Activated CD4-positive, alpha-beta T cell treated with anti-CD3 and anti-CD28 coated beads, Interleukin-2, Interleukin-4, amounts not matched to agents 100 ng/mL and 50 ng/mL, durations not matched to agents 16 hours and 8 hours (primary cell): Measurements from ENCODE around the gene HPS6.
"Not testable (repeated sequence)": the region's sequence is repeated elsewhere in the genome, so short reads cannot be mapped to it uniquely, and the experiment has no call there.

Experiments
- DNase-seq: peaks from one replicate; pipeline ENCODE4 v3.0.0-alpha.2; 2020; ENCODE audit warnings: low spot score

Gene HPS6

DNA sequence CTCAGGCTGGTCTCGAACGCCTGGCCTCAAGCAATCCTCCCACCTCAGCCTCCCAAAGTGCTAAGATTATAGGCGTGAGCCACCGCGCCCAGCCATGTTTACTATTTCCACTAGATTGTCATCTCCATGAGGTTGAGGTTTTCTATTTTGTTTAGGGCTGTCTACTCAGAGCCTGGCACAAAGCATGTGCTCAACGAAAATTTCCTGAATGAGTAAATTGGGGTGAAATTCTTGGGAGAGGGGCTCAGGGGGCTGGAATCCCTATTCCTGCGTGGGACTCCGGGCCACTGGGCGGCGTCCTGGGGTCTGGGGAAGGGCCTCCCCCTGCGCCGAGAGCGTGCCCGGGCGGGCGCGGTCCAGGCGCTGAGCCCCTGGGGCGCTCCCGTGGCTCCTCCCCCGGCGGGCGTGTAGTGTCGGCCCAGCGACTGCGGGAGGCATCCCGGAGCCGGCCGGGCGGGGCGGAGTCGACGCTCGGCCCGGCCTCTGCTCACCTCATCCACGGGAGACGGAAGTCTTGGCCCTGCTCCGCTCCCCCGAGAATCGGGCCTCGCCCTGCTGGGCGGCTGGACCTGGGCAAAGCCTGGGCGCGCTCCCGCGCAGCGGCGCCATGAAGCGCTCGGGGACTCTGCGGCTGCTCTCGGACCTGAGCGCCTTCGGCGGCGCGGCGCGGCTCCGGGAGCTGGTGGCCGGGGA is at the start of gene HPS6:
TSS of gene HPS6 (plus strand) at position 482 of the 693 bp plus-strand sequence. CDS start at position 608, 126 bp downstream.
- peak; percentile 90 for DNase-seq

- DNase-seq, result no peak
Observed at GRCh38 chr10:102016416-102016815, 48.7 kb upstream of the HPS6 start.

DNA sequence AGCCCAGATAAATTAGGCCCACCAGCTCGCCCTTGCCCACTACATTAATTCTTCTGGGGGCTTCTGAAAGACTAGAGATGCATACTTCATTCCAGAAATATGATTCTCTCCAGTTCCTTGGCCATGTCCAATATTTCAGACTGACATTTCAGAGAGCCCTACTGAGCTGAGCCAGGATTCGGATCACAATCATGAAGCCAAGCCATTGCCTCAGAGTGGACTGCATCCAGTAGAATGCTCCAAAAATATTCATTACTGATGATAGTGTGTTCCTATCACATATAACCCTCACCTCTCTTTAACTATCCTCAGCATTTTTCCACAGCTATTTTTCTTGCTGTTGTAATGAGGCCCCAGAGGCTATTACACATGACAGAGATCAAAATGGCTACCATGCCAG is 47.9 kb upstream of the HPS6 start:
- DNase-seq, result no peak

DNA sequence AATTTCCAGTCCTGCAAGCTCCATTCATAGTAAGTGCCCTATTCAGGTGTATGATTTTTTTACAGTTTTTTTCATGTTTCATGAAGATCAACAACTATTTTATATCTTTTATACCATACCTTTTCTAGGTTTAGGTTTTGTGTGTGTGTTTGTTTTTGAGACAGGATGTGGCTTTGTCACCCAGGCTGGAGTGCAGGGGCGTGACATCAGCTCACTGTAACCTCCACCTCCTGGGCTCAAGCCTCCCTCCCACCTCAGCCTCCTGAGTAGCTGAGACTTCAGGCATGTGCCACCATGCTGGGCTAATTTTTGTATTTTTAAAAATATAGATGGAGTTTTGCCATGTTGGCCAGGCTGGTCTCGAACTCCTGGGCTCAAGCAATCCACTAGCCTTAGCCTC is 44.2 kb upstream of the HPS6 start:
- DNase-seq, result peak; percentile 11

- DNase-seq, result no peak
Observed at GRCh38 chr10:102024799-102025198, 40.4 kb upstream of the HPS6 start.

DNA sequence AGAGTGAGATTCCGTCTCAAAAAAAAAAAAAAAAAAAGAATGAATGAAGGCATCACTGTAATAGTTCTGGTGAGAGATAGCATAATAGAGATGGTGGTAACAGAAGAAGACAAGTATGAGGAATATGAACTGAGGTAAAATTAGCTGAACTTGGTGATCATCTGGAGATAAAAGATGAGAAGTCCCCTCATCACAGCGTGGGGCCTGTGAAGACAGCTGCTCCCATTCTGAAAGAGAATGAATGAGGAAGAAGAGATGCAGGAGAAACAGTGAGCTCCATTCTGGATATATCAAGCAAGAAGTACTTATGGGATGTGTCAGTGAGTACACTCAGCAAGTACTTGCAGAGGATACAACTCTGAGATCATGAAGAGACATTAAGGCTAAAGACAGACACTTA is 37.9 kb upstream of the HPS6 start:
- DNase-seq, result no peak

DNA sequence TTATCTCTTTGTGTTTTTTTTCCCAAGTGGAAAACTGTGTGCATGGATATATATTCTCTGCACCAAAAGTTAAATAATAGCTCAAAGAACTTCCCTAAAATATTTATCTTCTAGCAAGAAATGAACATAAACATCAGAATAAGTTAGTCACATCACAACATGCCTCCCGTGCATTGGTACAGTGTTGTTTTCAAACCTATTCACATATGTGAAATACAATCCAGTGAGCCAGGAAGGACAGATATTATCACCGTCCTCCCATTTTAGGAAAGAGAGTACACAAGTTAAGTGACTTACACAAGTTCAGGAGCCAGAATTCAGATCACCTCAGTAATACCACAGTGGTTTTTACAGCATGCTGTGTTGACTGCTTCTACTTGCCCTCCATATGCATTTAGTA is 31.4 kb upstream of the HPS6 start:
- DNase-seq, result no peak

DNA sequence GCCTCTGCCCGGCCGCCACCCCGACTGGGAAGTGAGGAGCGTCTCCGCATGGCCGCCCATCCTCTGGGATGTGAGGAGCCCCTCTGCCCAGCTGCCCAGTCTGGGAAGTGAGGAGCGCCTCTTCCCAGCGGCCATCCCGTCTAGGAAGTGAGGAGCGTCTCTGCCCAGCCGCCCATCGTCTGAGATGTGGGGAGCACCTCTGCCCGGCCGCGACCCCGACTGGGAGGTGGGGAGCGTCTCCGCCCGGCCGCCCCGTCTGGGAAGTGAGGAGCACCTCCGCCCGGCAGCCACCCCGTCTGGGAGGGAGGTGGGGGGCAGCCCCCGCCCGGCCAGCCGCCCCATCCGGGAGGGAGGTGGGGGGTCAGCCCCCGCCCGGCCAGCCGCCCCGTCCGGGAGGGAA is 29.3 kb upstream of the HPS6 start:
- not testable (repeated sequence) for DNase-seq

GRCh38 chr10:102038410-102038809 is 26.7 kb upstream of the HPS6 start:
- DNase-seq, result no peak

GRCh38 chr10:102040305-102041050 is 24.7 kb upstream of the HPS6 start:
- no peak for DNase-seq

GRCh38 chr10:102045292-102045691 is 19.9 kb upstream of the HPS6 start:
- no peak for DNase-seq

- DNase-seq, result no peak
Observed at GRCh38 chr10:102046095-102046494, 19.1 kb upstream of the HPS6 start.

- not testable (repeated sequence) for DNase-seq
Observed at GRCh38 chr10:102054881-102055646, 10.1 kb upstream of the HPS6 start.

DNA sequence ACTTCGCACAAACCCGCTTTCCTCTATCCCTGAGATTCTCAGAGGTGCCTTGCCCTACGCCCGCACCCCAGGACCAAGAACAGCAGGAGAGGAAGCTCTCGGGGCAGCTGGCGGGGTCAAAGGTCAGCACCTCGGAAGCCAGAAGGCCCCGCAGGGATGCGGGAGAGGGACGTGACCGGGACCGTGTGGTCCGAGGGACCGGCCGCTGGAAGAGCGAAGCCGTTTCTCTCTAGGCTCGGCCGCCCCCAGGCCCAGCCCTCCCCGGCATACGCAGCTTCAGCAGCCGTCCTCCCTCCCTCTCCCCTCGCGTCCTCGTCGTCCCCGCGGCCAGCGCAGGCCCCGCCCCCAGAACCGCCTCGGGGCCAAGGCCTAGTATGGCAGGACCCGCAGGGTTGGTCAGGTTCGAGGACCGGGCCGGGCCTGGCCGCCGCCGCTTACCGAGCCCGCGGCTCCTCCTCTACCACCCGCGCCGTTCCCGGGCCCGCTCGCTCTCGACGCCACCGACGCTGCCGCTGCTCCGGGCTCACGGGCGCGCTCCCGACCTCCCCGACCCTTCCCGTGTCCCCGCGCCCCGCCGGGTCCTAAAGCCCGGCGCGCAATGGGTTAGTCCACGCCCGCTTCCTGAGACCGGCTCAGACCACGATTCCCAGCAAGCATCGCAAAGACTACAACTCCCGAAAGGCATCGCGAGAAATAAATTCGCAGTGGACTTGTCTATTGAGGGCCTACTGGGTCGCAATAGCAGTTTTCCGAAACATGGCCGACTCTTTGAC is 9.3 kb upstream of the HPS6 start, which contains the start of gene ARMH3:
TSS of gene ARMH3 (minus strand) at position 527 of the 773 bp plus-strand sequence. CDS start 16,059 bp downstream, outside the sequence.
- peak; percentile 96 for DNase-seq

- DNase-seq, result no peak
Observed at GRCh38 chr10:102059987-102060386, 5.2 kb upstream of the HPS6 start.

DNA sequence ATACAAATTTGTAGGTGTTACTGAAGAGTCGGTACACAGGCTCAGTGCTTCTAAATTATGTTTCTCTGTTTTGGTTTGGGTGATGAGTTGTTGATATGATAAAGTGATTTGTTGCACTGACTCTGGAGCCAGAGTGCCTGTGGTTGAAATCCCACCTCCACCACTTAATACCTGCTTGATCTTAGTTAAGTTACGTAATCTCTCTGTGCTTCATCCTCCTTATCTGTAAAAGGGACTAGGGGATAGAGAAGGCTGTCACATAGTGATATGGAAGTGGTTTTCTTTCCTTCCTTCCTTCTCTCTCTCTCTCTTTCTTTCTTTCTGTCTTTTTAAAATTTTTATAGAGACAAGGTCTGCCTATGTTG is 664 bp upstream of the HPS6 start:
- DNase-seq, result no peak

DNA sequence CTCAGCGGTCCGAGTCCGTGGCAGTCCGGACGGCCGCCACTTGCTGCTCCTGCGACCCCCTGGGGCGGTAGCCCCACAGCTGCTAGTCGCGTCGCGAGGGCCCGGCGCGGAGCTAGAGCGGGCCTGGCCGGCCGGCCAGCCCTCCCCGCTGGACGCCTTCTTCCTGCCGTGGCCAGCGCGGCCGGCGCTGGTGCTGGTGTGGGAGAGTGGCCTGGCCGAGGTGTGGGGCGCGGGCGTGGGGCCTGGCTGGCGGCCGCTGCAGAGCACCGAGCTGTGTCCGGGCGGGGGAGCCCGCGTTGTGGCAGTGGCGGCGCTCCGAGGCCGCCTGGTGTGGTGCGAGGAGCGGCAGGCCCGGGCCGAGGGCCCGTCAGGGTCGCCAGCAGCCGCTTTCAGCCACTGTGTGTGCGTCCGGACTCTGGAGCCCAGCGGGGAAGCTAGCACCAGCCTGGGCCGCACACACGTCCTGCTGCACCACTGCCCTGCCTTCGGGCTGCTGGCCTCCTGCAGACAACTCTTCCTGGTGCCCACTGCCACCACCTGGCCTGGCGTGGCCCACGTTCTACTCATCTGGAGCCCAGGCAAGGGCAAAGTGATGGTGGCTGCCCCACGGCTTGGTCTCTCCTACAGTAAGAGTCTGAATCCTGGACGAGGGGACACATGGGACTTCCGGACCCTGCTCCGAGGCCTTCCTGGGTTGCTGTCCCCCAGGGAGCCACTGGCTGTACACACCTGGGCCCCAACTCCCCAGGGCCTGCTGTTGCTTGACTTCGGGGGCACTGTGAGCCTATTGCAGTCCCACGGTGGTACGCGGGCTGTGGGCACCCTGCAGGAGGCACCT is 631 bp downstream of the HPS6 start:
- no peak for DNase-seq

- no peak for DNase-seq
Observed at GRCh38 chr10:102066399-102067088, 1.4 kb downstream of the HPS6 start.

DNA sequence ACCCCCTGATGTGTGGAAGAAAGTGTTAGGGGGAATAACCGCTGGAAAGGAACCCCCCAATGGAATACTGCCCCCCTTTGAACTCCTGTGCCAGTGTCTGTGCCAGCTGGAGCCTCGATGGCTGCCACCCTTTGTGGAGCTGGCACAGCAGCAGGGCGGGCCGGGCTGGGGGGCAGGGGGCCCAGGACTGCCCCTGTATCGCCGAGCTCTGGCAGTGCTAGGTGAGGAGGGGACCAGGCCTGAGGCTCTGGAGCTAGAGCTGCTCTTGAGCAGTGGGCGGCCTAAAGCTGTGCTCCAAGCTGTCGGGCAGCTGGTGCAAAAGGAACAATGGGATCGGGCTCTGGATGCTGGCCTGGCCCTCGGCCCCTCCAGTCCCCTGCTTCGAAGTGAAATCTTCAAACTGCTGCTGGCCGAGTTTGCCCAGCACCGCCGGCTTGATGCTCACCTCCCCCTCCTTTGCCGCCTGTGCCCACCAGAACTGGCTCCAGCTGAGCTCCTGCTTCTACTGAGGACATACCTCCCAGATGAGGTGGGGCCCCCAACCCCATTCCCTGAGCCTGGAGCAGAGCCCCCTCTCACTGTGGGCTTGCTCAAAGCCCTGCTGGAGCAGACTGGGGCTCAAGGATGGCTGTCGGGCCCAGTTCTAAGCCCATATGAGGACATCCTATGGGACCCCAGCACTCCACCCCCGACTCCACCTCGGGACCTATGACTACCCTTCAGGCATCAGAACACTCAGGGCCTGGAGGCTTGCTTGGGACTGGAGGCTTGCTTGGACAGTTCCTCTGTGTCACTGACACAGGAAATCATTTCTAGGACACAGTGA is 2.2 kb downstream of the HPS6 start:
- DNase-seq, result no peak

GRCh38 chr10:102068216-102068615 is 3.1 kb downstream of the HPS6 start:
- DNase-seq, result no peak
